GM12872 (cell line): ENCODE results near the gene ERMAP.

Source experiments
- CTCF ChIP-seq: IDR thresholded peaks from 3 replicates; pipeline ENCODE4 v1.5.1; 2011; ENCODE audit warnings: low read depth, mild to moderate bottlenecking, low read length, moderate library complexity; ENCODE audit not compliant: insufficient read depth

ERMAP gene

GRCh38 chr1:42777852-42778251 is 39.1 kb upstream of the ERMAP start:
- peak; percentile 72 for TF ChIP-seq CTCF

- no peak for TF ChIP-seq CTCF
Observed at GRCh38 chr1:42779725-42780124, 37.2 kb upstream of the ERMAP start.

GRCh38 chr1:42780176-42780575 is 36.7 kb upstream of the ERMAP start:
- TF ChIP-seq CTCF, result no peak

GRCh38 chr1:42783092-42783491 is 33.8 kb upstream of the ERMAP start:
- TF ChIP-seq CTCF, result no peak

GRCh38 chr1:42784547-42784945 is 32.4 kb upstream of the ERMAP start:
- no peak for TF ChIP-seq CTCF

GRCh38 chr1:42784946-42785693 is 31.8 kb upstream of the ERMAP start, which contains the start of gene TMEM269:
Gene TMEM269 (plus strand): TSS chr1:42784991. CDS start chr1:42789894, 4,903 bp downstream.
- TF ChIP-seq CTCF, result no peak

GRCh38 chr1:42786097-42786496 is 30.8 kb upstream of the ERMAP start:
- no peak for TF ChIP-seq CTCF

- no peak for TF ChIP-seq CTCF
Observed at GRCh38 chr1:42788021-42788420, 28.9 kb upstream of the ERMAP start.
